ENCODE data around the gene ERCC6L2. TPM values are rescaled to one million over a fixed set of nuclear protein-coding genes. Genes with fewer than 3 reads are reported as not detected.

ERCC6L2 gene
- total and polyA plus RNA-seq, 2 of the 8 experiments (the other 6 are each of a cell fraction or from before 2014, with no cell fraction given) = 9.8 to 50.0 TPM

DNA sequence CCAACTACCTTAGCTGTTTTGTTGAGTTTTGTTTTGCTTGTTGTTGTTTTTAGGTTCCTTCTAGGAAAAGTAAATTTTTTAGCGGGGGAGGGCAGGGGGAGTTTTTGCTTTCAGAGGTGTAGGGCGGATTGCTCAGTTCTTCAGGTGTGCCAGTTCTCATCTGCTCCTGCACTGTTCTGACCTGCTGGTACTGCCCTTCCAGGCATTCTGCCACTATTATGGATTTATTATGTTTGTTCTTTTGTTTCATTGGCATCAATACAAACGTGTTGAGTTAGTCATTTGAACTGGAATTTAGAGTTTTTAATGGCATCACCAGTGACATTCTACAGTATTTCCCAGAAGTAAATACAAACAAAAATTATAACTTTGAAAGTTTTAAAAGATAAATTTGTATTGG, 26.0 kb downstream of the ERCC6L2 start:
- Histone ChIP-seq H3K36me3 (ENCODE audit: control insufficient read depth in 2 of 4, insufficient read depth in 4 of 4, low read length in 3 of 4) (peaks cover 0 to 3% (median 0%) of the 10 kb centered on the region in 4 experiments; a peak in 1 of 8 replicates), H3K4me3 (ENCODE audit: extremely low read depth in 1 of 4, insufficient read depth in 2 of 4, low read depth in 3 of 4, low read length in 4 of 4) (no peak overlapping the region), H3K4ac (replicated peaks; ENCODE audit: insufficient read length, low read depth, low read length) (no peak overlapping the region), H3K9me3 (ENCODE audit: insufficient read depth in 2 of 2, low read depth in 1 of 2, low read length in 1 of 2) (no peaks in the 10 kb centered on the region), H3K4me1 (replicated peaks in 1 of 4; ENCODE audit: control insufficient read depth in 3 of 4, insufficient read depth in 4 of 4, low read length in 3 of 4) (no peaks in the 10 kb centered on the region), H2BK15ac (ENCODE audit: low read length) (no peak overlapping the region), H3K9ac (replicated peaks in 1 of 4; ENCODE audit: extremely low read depth in 1 of 4, low read depth in 3 of 4, low read length in 3 of 4) (no peak overlapping the region), H4K8ac (ENCODE audit: extremely low read depth, insufficient read depth, low read length) (no peak overlapping the region), H3K4me2 (ENCODE audit: insufficient read depth in 1 of 2, low read depth in 2 of 2, low read length in 2 of 2) (no peak overlapping the region), H4K91ac (replicated peaks; ENCODE audit: insufficient read length, low read length) (no peak overlapping the region), H3K79me2 (ENCODE audit: control insufficient read depth in 1 of 2, insufficient read depth in 2 of 2, low read length in 2 of 2) (peaks cover 0 to 15% of the 10 kb centered on the region in 2 experiments; a peak in 1 of 4 replicates), H2AK5ac (ENCODE audit: low read depth, low read length) (no peak overlapping the region), H3K56ac (replicated peaks; ENCODE audit: insufficient read length, low read depth, low read length) (no peak overlapping the region), H3K18ac (ENCODE audit: extremely low read depth, low read length) (no peak overlapping the region), H3K23me2 (ENCODE audit: low read depth, low read length) (no peaks in the 10 kb centered on the region), H2BK20ac (ENCODE audit: low read length) (no peak overlapping the region), H2AFZ (ENCODE audit: low read length) (no peak overlapping the region), H3K14ac (ENCODE audit: insufficient read length) (no peak overlapping the region), H3K79me1 (ENCODE audit: low read depth, low read length) (no peaks in the 10 kb centered on the region; the same call in 1 of the 2 replicates), H3K27me3 (replicated peaks in 1 of 4; ENCODE audit: control insufficient read depth in 3 of 4, extremely low read depth in 1 of 4, insufficient read depth in 3 of 4, low read length in 3 of 4) (no peaks in the 10 kb centered on the region), H4K20me1 (replicated peaks in 1 of 2; ENCODE audit: control insufficient read depth in 1 of 2, insufficient read depth in 2 of 2, low read length in 2 of 2) (no peaks in the 10 kb centered on the region), H3K23ac (ENCODE audit: insufficient read length) (no peak overlapping the region), H3K27ac (ENCODE audit: low read depth, low read length) (no peak overlapping the region), H2BK120ac (replicated peaks; ENCODE audit: low read depth, low read length) (no peak overlapping the region), H4K5ac (ENCODE audit: insufficient read length, low read depth, low read length) (no peak overlapping the region), H2BK5ac (ENCODE audit: low read depth, low read length) (no peak overlapping the region), H2BK12ac (ENCODE audit: low read depth, low read length) (no peak overlapping the region)
- ChIA-PET CTCF (ENCODE audit: partially characterized antibody) (no interaction called here), POLR2A (ENCODE audit: partially characterized antibody) (interaction anchor here (1.0 kb wide), 1 partner anchor 27 kb away, joined by 3 read pairs; no protein-coding TSS in a partner anchor)
- no peak for TF ChIP-seq CEBPB (IDR thresholded peaks at IDR 0.05; ENCODE audit: low read depth, low read length)
- TF ChIP-seq BACH1 (IDR thresholded peaks at IDR 0.05; ENCODE audit: low read length) = no peak
- TF ChIP-seq NRF1 (IDR thresholded peaks at IDR 0.05; ENCODE audit: low read depth, low read length) = no peak
- no peak for TF ChIP-seq JUN (IDR thresholded peaks at IDR 0.05; ENCODE audit: low read depth, low read length)
- no peak for TF ChIP-seq EP300 (IDR thresholded peaks at IDR 0.05; ENCODE audit: borderline replicate concordance in 1 of 2, low read depth in 2 of 2, low read length in 2 of 2)
- no peak for TF ChIP-seq SIX5 (IDR thresholded peaks at IDR 0.05; ENCODE audit: low read depth, low read length)
- no peak for TF ChIP-seq TCF12 (IDR thresholded peaks at IDR 0.05; ENCODE audit: low read depth, low read length)
- TF ChIP-seq RAD21 (IDR thresholded peaks at IDR 0.05 in 1 of 2, conservative IDR thresholded peaks at IDR 0.05 in 1 of 2; ENCODE audit: low read depth in 2 of 2, low read length in 2 of 2) = no peak
- no peak for TF ChIP-seq PHF8 (conservative IDR thresholded peaks at IDR 0.05; ENCODE audit: low read depth, low read length)
- TF ChIP-seq HDAC6 (IDR thresholded peaks at IDR 0.05; ENCODE audit: low read depth, low read length) = no peak
- no peak for TF ChIP-seq TBP (IDR thresholded peaks at IDR 0.05; ENCODE audit: low read depth, low read length)
- no peak for TF ChIP-seq BRCA1 (IDR thresholded peaks at IDR 0.05; ENCODE audit: low read depth, low read length)
- TF ChIP-seq SP1 (IDR thresholded peaks at IDR 0.05; ENCODE audit: low read depth, low read length) = no peak
- TF ChIP-seq SIN3A (conservative IDR thresholded peaks at IDR 0.05 in 1 of 2, IDR thresholded peaks at IDR 0.05 in 1 of 2; ENCODE audit: low read depth in 1 of 2, low read length in 2 of 2) = no peak
- no peak for TF ChIP-seq JUND (IDR thresholded peaks at IDR 0.05; ENCODE audit: low read length)
- FAIRE-seq = no peak
- 83% methylated on average over 3 of the region's 3 CpGs; no CpG with 5 or more reads in 1 of the 2 experiments for WGBS, 2 experiments (ENCODE audit: extremely low coverage in 1 of 2, insufficient coverage in 1 of 2, insufficient read length in 1 of 2, insufficient replicate concordance in 2 of 2, low coverage in 1 of 2, low lambda C conversion rate in 2 of 2, missing lambda C conversion rate in 1 of 2)
- no peak for DNase-seq (ENCODE audit: low read depth in 1 of 2, low spot score in 2 of 2)
